Lung (tissue), 12 donors: Measurements from ENCODE around the gene TBCB. TPM values are rescaled to one million over a fixed set of nuclear protein-coding genes. Genes with fewer than 3 reads are reported as not detected.

ENCODE experiments used
- ATAC-seq: fragments of 200-7000 bp; cut with Tn5 transposase; one replicate; pipeline ENCODE4 v1.9.1; 2020; ENCODE audit warnings: moderate number of reproducible peaks; ENCODE audit not compliant: insufficient read depth, low FRiP score
- DNase-seq, 3 donors: peaks; one replicate each; pipeline ENCODE4 v3.0.0-alpha.2; 2013 to 2017
- H3K27ac ChIP-seq, 2 donors: one replicate each; pipeline ENCODE4 v1.5.1; 2013; ENCODE audit warnings: mild to moderate bottlenecking in 2 of 2, moderate library complexity in 2 of 2, control low read depth in 1 of 2, inconsistent platforms in 1 of 2, low read depth in 1 of 2, low read length in 1 of 2
- H3K27me3 ChIP-seq, 3 donors: one replicate each; pipeline ENCODE4 v1.5.1; 2013; ENCODE audit warnings: low read length in 2 of 3; ENCODE audit not compliant: control insufficient read depth in 3 of 3, insufficient read depth in 3 of 3
- H3K36me3 ChIP-seq, 4 donors: one replicate each; pipeline ENCODE4 v1.5.1; 2013; ENCODE audit warnings: low read length in 4 of 4, mild to moderate bottlenecking in 1 of 4, moderate library complexity in 1 of 4; ENCODE audit not compliant: control insufficient read depth in 4 of 4, insufficient read depth in 4 of 4
- H3K4me1 ChIP-seq, 5 donors: one replicate each; pipeline ENCODE4 v1.5.1; 2013; ENCODE audit warnings: low read length in 5 of 5, mild to moderate bottlenecking in 2 of 5, moderate library complexity in 1 of 5; ENCODE audit not compliant: control insufficient read depth in 5 of 5, insufficient read depth in 5 of 5
- H3K4me3 ChIP-seq: one replicate; pipeline ENCODE4 v1.5.1; 2013; ENCODE audit warnings: mild to moderate bottlenecking, control low read depth, moderate library complexity
- H3K9ac ChIP-seq, 2 donors: one replicate each; pipeline ENCODE4 v1.5.1; 2013; ENCODE audit warnings: low read length in 2 of 2, control low read depth in 1 of 2; ENCODE audit not compliant: insufficient read depth in 1 of 2
- H3K9me3 ChIP-seq, 4 donors: one replicate each; pipeline ENCODE4 v1.5.1; 2013; ENCODE audit warnings: low read length in 3 of 4, mild to moderate bottlenecking in 1 of 4, moderate library complexity in 1 of 4; ENCODE audit not compliant: control insufficient read depth in 4 of 4, insufficient read depth in 3 of 4
- CTCF ChIP-seq: IDR thresholded peaks from 2 replicates; pipeline ENCODE4 v1.5.1; 2012; ENCODE audit warnings: mild to moderate bottlenecking; ENCODE audit errors: control extremely low read depth, extremely low read depth
- WGBS, 2 donors: extraction: QIAGEN DNeasy Blood & Tissue Kit; methylation state at CpG; one replicate each; pipeline ENCODE4 v1.1.7; 2013; 5-methylcytosine and 5-hydroxymethylcytosine counted together
- polyA plus RNA-seq, 2 donors: library from polyadenylated mRNA; stranded (reverse); fragments of 200-250 nt; gene quantifications; one replicate each; pipeline ENCODE4 v1.2.1, GENCODE V29; 2013
- total RNA-seq, 2 donors: library from RNA; depleted of rRNA in 1 of 2; stranded (reverse); fragments of >200 nt in 1 of 2; gene quantifications; one replicate each; pipeline ENCODE4 v1.2.1, GENCODE V29; 2014 to 2021
- donor health status: control.
- donor health status: control.
- donor health status: Bipolar disorder and iron deficiency.
- donor health status: healthy.
- donor health status: DM: yes; HTN: yes; CAD: no.

Gene TBCB
- total and polyA plus RNA-seq, 4 donors: 63.1 to 213 (median 150) TPM

GRCh38 chr19:36140304-36141038, 25.2 kb downstream of the TBCB start:
- Histone ChIP-seq H3K9ac (peak overlapping the region; percentile 87 to 95), H3K4me3 (peak overlapping the region; percentile 88), H3K27ac (peak overlapping the region; percentile 98 to 99), H3K36me3 (peaks cover 8 to 20% (median 18%) of the 10 kb centered on the region in 4 donors), H3K27me3 (no peaks in the 10 kb centered on the region), H3K9me3 (no peaks in the 10 kb centered on the region), H3K4me1 (peaks cover 0 to 7% (median 4%) of the 10 kb centered on the region in 5 donors)
- ATAC-seq (peak; percentile 14), DNase-seq (peak; percentile 71 to 74 (median 73))
- 0% methylated on average over 31 of the region's 31 CpGs for WGBS, 2 donors
- no peak for TF ChIP-seq CTCF

- Histone ChIP-seq H3K27me3 (no peaks in the 10 kb centered on the region), H3K36me3 (peaks cover 13 to 28% (median 26%) of the 10 kb centered on the region in 4 donors), H3K27ac (peak overlapping the region; percentile 98 to 99), H3K4me3 (peak overlapping the region; percentile 88), H3K9me3 (no peaks in the 10 kb centered on the region), H3K4me1 (peaks cover 0 to 7% (median 4%) of the 10 kb centered on the region in 5 donors), H3K9ac (no peak overlapping the region)
- DNase-seq: peak; percentile 78 to 87 (median 83)
- 22 to 28% methylated on average over 34 to 42 of the region's 42 CpGs for WGBS, 2 donors
- no peak for TF ChIP-seq CTCF
- ATAC-seq: peak; percentile 82
Measured at GRCh38 chr19:36141039-36141927, 26.0 kb downstream of the TBCB start.

- Histone ChIP-seq H3K9ac (no peak overlapping the region), H3K4me1 (peaks cover 0 to 7% (median 4%) of the 10 kb centered on the region in 5 donors), H3K27me3 (no peaks in the 10 kb centered on the region), H3K36me3 (peaks cover 14 to 35% (median 30%) of the 10 kb centered on the region in 4 donors), H3K9me3 (no peaks in the 10 kb centered on the region), H3K4me3 (no peak overlapping the region), H3K27ac (peak overlapping the region in 1 of 2 donors; percentile 98)
- WGBS, 2 donors: 93 to 94% methylated on average over 14 of the region's 14 CpGs
- DNase-seq: no peak
- no peak for ATAC-seq
- no peak for TF ChIP-seq CTCF
Measured at GRCh38 chr19:36142046-36142445, 26.8 kb downstream of the TBCB start.
